GDM1 (cell line): Measurements from ENCODE around the gene ADAM12.
A peak's percentile ranks its signal among the peaks of the same experiment; 100 is the strongest.
"Not testable (repeated sequence)": the region's sequence is repeated elsewhere in the genome, so short reads cannot be mapped to it uniquely, and the experiment has no call there.

ENCODE experiments used
- DNase-seq: peaks from one replicate; lab custom pipeline; 2025; lab: John Stamatoyannopoulos, UW

Gene ADAM12

DNA sequence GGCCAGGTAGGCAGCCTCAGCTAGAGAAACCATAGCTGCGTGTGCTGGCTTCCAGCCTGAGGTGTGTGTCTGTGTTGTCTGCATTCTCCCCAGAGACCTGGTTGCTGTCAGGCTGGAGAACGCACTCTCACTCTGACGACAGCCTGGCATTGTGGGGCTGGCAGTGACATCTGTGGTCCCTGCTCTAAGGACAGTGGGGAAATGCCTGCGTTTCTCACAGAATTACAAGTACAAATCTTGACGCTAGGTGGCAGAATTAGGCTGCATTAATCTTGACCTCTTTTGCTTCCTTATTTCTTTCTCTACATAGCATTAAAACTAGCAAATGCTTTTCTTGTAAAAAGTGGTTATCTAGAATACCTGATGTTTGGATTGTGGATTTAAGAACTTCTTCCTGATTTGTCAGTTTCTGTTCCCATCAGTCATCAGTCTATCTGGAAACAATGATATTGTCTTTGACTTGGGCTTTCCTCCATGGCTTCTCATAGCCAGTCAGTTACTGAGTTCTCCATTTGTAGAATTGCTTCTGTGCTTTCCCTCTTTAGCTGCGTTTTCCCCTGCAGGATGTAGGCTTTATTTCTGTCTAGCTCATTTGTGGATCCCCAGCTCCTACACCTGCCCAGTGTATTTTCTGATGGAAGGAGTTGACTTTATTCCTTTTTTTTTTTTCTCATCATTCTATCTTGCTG is 405.9 kb downstream of the ADAM12 start:
- peak; percentile 51 for DNase-seq

DNA sequence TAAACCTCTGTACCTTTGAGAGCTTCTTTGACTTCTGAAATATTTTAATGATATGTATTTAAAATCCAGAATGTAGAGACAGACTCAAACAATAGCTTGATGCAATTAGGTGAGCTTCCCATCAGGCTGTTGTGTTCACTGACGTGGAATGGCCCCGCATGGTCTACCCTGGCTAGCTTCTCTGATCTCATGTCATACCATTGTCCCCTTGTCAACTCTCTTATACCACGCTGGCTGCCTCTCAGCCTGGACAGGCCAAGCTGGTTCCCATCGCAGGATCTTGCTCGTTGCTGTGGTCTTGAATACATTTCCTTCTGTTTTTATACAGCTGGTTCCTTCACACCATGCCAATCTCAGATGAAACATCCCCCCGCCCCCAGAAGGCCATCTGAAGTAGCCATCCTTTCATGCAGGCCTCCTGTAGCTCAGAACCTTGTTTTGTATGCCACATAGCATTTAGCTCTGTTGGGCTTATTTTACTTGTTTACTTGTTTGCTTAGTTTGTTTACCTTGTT is 407.7 kb downstream of the ADAM12 start:
- no peak for DNase-seq

DNA sequence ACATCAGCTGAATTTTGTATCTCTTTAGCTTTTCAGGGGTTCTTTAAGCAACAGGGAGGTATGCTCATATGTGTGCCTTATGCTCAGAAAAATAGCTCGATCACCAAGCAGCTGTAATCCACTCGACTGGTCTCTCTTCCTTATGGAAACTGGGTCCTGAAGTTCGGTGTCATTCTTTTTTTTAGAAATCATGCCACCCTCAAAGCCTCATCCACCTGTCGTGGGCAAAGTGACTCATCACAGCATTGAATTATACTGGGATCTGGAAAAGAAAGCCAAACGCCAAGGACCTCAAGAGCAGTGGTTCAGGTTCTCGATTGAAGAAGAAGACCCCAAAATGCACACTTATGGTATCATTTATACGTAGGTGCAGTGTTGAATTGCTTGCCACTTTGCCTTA is 408.3 kb downstream of the ADAM12 start:
- no peak for DNase-seq

DNA sequence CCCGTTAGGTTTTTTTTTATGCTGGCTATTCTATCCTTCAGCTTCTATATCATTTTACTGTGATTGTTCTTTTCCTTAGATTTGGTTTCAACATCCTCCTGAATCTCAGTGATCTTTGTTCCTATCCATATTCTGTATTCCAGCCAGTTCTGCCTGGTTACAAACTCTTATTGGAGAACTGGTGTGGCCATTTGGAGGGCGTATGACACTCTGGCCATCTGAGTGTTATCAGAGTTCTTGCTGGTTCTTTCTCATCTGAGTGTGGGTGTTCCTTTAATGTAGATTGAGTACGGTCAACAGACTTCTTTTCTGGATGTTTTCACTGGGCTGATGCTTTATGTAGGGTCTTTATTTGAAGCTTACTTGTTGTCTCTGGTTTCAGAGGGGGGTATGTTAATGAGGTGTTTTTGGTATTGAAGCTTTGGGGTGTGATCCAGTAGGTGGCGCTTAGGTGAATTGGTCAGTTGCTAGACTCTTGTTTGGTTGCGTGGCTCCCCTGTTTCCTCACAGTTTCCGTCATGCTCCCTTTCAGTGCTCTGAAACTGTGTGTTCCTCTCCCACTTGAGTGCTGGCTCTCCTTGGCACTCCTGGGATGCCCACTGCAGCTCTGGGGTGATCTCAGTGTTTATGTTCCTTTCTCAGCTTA is 411.2 kb downstream of the ADAM12 start:
- no peak for DNase-seq

DNA sequence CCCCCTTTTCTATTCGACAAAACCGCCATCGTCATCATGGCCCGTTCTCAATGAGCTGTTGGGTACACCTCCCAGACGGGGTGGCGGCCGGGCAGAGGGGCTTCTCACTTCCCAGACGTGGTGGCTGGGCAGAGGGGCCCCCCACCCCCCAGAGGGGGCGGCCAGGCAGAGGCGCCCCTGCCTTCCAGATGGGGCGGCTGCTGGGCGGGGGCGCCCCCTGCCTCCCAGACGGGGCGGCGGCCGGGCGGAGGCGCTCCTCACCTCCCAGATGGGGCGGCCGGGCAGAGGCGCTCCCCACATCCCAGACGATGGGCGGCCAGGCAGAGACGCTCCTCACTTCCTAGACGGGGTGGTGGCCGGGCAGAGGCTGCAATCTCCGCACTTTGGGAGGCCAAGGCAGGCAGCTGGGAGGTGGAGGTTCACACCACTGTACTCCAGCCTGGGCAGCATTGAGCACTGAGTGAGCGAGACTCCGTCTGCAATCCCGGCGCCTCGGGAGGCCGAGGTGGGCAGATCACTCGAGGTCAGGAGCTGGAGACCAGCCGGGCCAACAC is 418.1 kb downstream of the ADAM12 start:
- DNase-seq = not testable (repeated sequence)

DNA sequence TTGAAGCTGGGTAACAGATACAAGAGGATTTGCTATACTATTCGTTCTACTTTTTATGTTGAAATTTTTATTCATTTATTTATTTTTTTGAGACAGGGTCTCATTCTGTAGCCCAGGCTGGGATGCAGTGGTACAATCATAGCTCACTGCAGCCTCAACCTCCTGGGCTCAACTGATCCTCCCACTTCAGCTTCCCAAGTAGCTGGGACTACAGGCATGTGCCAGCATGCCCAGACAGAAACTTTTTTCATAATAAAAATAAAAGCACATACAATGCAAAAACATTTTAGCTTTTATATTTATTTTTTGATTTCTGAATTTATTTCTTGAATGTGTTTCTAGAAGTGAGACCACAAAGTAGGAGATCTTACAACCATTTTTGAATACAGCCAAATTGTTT is 420.7 kb downstream of the ADAM12 start:
- DNase-seq = no peak

DNA sequence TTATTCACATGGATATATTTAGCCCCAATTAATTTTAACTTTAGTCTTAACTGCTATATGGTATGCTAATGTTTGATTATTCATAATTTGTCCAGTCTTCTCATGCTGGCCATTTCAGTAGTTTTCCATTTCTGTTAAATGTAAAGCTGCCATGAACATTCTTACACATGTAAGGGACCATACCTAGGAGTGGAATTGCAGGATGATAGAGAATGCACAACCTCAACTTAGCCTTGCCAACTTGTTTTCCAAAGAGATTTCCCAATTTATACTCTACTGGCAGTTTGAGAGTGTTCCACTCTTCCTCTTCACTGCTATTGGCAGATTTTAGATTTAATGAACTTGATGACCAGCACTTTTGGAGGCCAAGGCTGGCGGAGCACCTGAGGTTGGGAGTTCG is 423.7 kb downstream of the ADAM12 start:
- DNase-seq = no peak
